Testis (tissue), 2 donors: Measurements from ENCODE around the gene ACOT12.

Experiments
- POLR2A ChIP-seq: fragments of 450-650 bp; IDR thresholded peaks from one replicate; pipeline ENCODE4 v1.6.1; 2017; ENCODE audit warnings: antibody characterized with exemption, mild to moderate bottlenecking, moderate library complexity
- TF ChIP-seq, protein P1 (sequence below), 3 experiments: fragments of 450-650 bp in 2 of 3; fragments of 200-600 bp in 1 of 3; sonication (generic) in 1 of 3; IDR thresholded peaks; one replicate each; pipeline ENCODE4 v1.5.1; 2016 to 2019; ENCODE audit warnings: antibody characterized with exemption in 3 of 3, mild to moderate bottlenecking in 2 of 3, moderate library complexity in 1 of 3

DNA sequence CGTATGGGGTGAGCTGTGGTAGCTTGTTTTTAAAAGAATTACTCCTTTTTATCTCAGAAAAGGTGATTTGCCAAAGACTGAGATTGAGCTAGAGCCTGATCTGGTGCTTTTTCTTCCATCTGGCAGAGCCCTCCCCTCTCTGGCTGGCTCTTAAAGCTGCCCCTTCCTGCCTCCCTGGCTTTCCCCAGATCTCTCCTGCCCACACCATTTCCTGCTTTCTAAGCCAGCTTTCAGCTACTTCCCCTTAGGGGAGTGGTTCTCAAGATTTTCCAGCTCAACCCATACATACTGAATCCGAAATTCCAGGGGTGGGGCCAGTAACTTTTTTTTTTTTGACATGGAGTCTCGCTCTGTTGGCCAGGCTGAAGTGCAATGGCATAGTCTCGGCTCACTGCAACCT is 4.8 kb upstream of the ACOT12 start:
- TF ChIP-seq POLR2A = no peak
- TF ChIP-seq, protein P1, sequence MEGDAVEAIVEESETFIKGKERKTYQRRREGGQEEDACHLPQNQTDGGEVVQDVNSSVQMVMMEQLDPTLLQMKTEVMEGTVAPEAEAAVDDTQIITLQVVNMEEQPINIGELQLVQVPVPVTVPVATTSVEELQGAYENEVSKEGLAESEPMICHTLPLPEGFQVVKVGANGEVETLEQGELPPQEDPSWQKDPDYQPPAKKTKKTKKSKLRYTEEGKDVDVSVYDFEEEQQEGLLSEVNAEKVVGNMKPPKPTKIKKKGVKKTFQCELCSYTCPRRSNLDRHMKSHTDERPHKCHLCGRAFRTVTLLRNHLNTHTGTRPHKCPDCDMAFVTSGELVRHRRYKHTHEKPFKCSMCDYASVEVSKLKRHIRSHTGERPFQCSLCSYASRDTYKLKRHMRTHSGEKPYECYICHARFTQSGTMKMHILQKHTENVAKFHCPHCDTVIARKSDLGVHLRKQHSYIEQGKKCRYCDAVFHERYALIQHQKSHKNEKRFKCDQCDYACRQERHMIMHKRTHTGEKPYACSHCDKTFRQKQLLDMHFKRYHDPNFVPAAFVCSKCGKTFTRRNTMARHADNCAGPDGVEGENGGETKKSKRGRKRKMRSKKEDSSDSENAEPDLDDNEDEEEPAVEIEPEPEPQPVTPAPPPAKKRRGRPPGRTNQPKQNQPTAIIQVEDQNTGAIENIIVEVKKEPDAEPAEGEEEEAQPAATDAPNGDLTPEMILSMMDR (IDR thresholded peaks at IDR 0.05) = no peak
